ENCODE data around the gene SIK3. TPM values are rescaled to one million over a fixed set of nuclear protein-coding genes. Genes with fewer than 3 reads are reported as not detected.
A peak's percentile ranks its signal among the peaks of the same experiment; 100 is the strongest.

Gene SIK3
- polyA plus RNA-seq, 6 donors from 2014 or later = 27.7 to 52.1 (median 35.6) TPM

DNA sequence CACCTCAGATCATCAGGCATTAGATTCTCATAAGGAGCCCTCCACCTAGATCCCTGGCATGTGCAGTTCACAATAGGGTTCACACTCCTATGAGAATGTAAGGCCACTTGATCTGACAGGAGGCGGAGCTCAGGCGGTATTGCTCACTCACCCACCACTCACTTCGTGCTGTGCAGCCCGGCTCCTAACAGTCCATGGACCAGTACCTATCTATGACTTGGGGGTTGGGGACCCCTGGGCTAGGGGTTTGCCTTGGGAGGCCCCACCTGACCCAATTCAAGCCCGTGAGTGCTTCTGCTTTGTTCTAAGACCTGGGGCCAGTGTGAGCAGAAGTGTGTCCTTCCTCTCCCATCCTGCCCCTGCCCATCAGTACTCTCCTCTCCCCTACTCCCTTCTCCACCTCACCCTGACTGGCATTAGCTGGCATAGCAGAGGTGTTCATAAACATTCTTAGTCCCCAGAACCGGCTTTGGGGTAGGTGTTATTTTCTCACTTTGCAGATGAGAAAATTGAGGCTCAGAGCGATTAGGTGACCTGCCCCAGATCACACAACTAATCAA lies 266.4 kb downstream of the SIK3 start:
- H3K36me3 Mint-ChIP-seq = no peaks in the 10 kb centered on the region
- peaks cover 13 to 17% (median 13%) of the 10 kb centered on the region in 3 donors for H3K4me1 Mint-ChIP-seq
- ATAC-seq (ENCODE audit: low read depth in 2 of 2) (no peak), DNase-seq (no peak)
- H3K9me3 Mint-ChIP-seq = no peaks in the 10 kb centered on the region
- H3K4me3 Mint-ChIP-seq = no peak overlapping the region
- peaks cover 0 to 11% (median 10%) of the 10 kb centered on the region in 3 donors for H3K27me3 Mint-ChIP-seq
- H3K27ac Mint-ChIP-seq = no peak overlapping the region

DNA sequence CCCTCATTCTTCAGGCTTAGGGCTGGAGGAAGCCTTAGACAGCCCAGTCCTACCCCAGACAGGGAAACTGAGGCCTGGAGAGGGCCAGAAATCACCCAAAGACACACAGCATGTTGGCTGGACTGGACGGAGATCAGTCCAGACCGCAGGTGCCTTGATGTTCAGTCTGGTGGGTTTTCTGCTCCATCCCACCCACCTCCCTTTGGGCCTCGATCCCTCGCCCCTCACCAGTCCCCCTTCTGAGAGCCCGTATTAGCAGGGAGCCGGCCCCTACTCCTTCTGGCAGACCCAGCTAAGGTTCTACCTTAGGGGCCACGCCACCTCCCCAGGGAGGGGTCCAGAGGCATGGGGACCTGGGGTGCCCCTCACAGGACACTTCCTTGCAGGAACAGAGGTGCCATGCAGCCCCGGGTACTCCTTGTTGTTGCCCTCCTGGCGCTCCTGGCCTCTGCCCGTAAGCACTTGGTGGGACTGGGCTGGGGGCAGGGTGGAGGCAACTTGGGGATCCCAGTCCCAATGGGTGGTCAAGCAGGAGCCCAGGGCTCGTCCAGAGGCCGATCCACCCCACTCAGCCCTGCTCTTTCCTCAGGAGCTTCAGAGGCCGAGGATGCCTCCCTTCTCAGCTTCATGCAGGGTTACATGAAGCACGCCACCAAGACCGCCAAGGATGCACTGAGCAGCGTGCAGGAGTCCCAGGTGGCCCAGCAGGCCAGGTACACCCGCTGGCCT lies 267.9 kb downstream of the SIK3 start:
- H3K4me3 Mint-ChIP-seq = no peak overlapping the region
- no peak for ATAC-seq (ENCODE audit: low read depth in 2 of 2)

DNA sequence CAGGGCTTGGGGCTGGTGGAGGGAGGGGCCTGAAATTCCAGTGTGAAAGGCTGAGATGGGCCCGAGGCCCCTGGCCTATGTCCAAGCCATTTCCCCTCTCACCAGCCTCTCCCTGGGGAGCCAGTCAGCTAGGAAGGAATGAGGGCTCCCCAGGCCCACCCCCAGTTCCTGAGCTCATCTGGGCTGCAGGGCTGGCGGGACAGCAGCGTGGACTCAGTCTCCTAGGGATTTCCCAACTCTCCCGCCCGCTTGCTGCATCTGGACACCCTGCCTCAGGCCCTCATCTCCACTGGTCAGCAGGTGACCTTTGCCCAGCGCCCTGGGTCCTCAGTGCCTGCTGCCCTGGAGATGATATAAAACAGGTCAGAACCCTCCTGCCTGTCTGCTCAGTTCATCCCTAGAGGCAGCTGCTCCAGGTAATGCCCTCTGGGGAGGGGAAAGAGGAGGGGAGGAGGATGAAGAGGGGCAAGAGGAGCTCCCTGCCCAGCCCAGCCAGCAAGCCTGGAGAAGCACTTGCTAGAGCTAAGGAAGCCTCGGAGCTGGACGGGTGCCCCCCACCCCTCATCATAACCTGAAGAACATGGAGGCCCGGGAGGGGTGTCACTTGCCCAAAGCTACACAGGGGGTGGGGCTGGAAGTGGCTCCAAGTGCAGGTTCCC lies 268.6 kb downstream of the SIK3 start, which contains the start of gene APOC3:
Gene APOC3 (plus strand): TSS at position 383 of the 659 bp plus-strand sequence. CDS start 676 bp downstream, outside the sequence.
- H3K27ac Mint-ChIP-seq = no peak within 1 kb of the TSS
- no peaks in the 10 kb centered on the region for H3K36me3 Mint-ChIP-seq
- peaks cover 0 to 10% (median 6%) of the 10 kb centered on the region in 3 donors for H3K27me3 Mint-ChIP-seq
- DNase-seq = no peak
- peaks cover under 1 to 2% (median under 1%) of the 10 kb centered on the region in 3 donors for H3K4me1 Mint-ChIP-seq
- H3K4me3 Mint-ChIP-seq = no peak within 1 kb of the TSS
- no peak for ATAC-seq (ENCODE audit: low read depth in 2 of 2)
- H3K9me3 Mint-ChIP-seq = no peaks in the 10 kb centered on the region

More for the DNA sequence above, 267.9 kb downstream of the SIK3 start:
- Mint-ChIP-seq H3K27ac (no peak overlapping the region), H3K9me3 (no peaks in the 10 kb centered on the region), H3K4me1 (peaks cover 8 to 9% (median 8%) of the 10 kb centered on the region in 3 donors), H3K36me3 (no peaks in the 10 kb centered on the region), H3K27me3 (peaks cover 0 to 11% (median 10%) of the 10 kb centered on the region in 3 donors)
- DNase-seq = no peak

DNA sequence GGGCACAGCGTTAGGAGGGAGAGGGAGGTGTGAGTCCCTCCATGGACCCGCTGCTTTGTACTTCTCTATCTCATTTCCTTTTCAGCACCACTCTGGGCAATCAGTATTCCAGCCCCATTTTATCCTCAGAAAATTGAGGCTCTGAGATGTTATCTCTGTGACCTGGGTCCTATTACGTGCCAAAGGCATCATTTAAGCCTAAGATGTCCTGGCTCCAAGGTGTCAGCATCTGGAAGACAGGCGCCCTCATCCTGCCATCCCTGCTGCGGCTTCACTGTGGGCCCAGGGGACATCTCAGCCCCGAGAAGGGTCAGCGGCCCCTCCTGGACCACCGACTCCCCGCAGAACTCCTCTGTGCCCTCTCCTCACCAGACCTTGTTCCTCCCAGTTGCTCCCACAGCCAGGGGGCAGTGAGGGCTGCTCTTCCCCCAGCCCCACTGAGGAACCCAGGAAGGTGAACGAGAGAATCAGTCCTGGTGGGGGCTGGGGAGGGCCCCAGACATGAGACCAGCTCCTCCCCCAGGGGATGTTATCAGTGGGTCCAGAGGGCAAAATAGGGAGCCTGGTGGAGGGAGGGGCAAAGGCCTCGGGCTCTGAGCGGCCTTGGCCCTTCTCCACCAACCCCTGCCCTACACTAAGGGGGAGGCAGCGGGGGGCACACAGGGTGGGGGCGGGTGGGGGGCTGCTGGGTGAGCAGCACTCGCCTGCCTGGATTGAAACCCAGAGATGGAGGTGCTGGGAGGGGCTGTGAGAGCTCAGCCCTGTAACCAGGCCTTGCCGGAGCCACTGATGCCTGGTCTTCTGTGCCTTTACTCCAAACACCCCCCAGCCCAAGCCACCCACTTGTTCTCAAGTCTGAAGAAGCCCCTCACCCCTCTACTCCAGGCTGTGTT lies 269.4 kb downstream of the SIK3 start:
- H3K4me1 Mint-ChIP-seq = no peaks in the 10 kb centered on the region
- ATAC-seq (ENCODE audit: low read depth in 2 of 2) (no peak), DNase-seq (no peak)
- H3K9me3 Mint-ChIP-seq = no peaks in the 10 kb centered on the region
- peaks cover 0 to 10% (median 5%) of the 10 kb centered on the region in 3 donors for H3K27me3 Mint-ChIP-seq
- H3K36me3 Mint-ChIP-seq = no peaks in the 10 kb centered on the region
- H3K27ac Mint-ChIP-seq = no peak overlapping the region
- H3K4me3 Mint-ChIP-seq = no peak overlapping the region

DNA sequence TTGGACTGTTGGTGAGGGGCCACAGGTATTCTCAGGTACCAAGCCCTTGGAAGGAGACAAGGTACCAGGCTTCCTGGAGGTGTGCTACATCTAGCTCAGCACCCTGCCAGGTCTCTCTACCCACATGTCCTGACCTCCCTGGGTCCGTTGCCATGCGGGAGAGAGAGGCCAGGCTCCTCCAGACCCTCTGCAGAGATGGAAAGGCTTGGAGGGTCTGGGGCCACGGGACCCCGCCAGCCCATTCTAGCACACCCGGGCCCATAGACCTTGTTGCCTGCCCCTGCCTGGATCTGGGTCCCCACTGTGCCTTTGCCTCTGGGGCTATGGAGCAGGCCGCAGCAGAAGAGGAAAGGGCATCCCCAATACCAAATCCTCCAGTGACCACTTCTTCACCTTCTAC lies 270.8 kb downstream of the SIK3 start:
- no peak for ATAC-seq (ENCODE audit: low read depth in 2 of 2)

DNA sequence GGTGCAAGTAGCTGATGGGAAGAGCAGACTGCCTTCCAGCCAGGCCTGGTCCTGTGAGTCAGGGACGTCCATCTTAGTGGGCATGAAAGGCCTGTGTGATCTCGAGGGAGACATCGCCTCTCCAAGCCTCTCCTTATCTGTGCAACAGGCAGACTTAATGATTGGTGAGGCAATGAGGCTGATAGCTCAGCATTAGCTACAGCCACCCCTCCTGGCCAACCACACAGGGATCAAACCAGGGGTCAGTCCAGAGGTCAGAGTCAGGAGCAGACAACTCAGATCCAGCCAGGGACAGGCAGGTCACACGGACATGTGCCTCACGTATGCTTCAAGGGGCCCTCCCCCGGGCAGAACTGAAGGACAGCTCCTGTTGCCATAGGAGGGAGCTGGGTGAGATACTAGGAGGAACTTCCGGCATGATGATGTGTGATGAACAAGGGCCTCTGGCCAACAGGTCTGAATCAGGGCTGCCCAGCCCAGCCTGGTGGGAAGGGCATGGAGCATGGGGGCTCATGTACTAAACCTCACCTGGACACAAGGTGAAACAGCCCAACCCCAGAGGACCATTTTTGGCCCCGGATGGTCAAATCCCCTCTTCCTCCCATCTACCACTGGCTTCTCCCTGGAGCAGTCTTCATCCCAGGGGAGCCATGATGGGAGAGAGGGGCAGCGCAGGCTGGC lies 271.3 kb downstream of the SIK3 start:
- DNase-seq (no peak), ATAC-seq (ENCODE audit: low read depth in 2 of 2) (no peak)
- no peaks in the 10 kb centered on the region for H3K36me3 Mint-ChIP-seq
- no peaks in the 10 kb centered on the region for H3K4me1 Mint-ChIP-seq
- H3K27me3 Mint-ChIP-seq = peaks cover 0 to 10% (median 0%) of the 10 kb centered on the region in 3 donors
- no peaks in the 10 kb centered on the region for H3K9me3 Mint-ChIP-seq
- H3K4me3 Mint-ChIP-seq = no peak overlapping the region
- peak overlapping the region in 1 of 6 donors; percentile 22 for H3K27ac Mint-ChIP-seq

More for the DNA sequence above, 270.8 kb downstream of the SIK3 start:
- peaks cover 0 to 10% (median 0%) of the 10 kb centered on the region in 3 donors for H3K27me3 Mint-ChIP-seq
- H3K36me3 Mint-ChIP-seq = no peaks in the 10 kb centered on the region
- no peak for DNase-seq
- H3K27ac Mint-ChIP-seq = no peak overlapping the region
- no peaks in the 10 kb centered on the region for H3K9me3 Mint-ChIP-seq
- no peaks in the 10 kb centered on the region for H3K4me1 Mint-ChIP-seq
- H3K4me3 Mint-ChIP-seq = no peak overlapping the region

DNA sequence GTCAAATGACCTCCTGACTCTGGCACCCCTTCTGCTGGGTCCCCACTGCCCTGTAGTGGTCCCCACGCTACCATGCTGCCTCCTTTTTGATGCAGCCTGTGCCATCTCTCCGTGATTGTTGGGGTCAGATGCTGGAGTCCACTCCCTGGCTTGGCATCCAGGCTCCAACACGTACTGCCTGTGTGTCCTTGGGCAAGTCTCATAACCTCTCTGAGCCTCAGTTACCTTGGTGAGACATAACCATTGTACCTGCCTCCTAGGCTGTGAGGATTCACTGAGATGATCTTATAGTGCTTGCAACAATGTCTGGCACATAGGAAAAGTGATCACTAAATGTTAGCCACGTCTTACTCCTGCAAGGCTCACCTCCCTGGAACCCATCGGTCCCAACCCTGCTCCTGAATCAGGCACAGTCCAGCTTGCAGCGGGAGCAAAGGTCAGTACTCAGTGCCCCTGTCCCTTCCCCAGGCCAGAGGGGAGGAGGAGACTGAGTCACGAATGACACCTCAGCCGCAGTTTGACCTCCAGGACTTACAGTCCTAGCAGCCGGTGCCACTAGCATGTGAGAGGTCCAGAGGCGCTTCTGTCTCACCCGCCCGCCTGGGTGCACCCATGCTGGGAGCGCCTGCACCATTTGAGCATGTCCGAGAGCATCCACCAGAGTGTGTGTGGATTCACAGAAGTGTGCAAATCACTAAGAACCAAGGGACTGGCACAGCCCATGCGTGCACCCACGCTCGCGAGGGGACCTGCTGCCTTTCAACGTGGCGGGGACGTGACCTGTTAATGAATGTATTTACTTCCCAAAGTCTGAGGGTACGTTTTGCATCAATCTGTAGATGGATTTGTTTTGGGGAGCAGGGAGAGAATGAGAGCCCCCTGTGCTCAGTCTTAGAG lies 272.1 kb downstream of the SIK3 start:
- H3K27ac Mint-ChIP-seq = peak overlapping the region in 1 of 6 donors; percentile 22
- H3K36me3 Mint-ChIP-seq = no peaks in the 10 kb centered on the region
- H3K4me1 Mint-ChIP-seq = no peaks in the 10 kb centered on the region
- DNase-seq = no peak
- ATAC-seq (ENCODE audit: low read depth in 2 of 2) = no peak
- no peak overlapping the region for H3K4me3 Mint-ChIP-seq
- H3K27me3 Mint-ChIP-seq = peaks cover 0 to 5% (median 4%) of the 10 kb centered on the region in 3 donors
- H3K9me3 Mint-ChIP-seq = no peaks in the 10 kb centered on the region

DNA sequence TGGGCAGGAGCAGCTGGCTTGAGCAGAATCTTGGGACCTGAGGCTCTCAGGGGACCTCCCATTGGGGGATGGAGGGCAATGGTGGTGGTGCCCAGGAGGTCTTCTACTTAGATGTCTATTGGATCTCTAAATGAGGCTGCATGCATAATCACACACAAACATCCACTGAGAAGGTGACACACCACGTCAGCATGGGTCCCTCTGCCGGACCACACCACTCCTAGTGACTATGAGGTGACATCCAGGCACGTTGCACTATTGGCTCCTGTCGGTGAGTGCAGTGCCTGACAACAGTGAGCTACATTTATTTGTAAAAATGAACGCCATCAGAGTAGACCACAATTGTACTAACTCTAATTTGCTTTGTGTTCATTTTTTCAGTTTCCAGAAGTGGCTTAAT lies 272.8 kb downstream of the SIK3 start:
- Mint-ChIP-seq H3K4me3 (no peak overlapping the region), H3K27ac (no peak overlapping the region), H3K4me1 (no peaks in the 10 kb centered on the region), H3K27me3 (peaks cover 0 to 4% (median 0%) of the 10 kb centered on the region in 3 donors), H3K36me3 (no peaks in the 10 kb centered on the region), H3K9me3 (no peaks in the 10 kb centered on the region)
- DNase-seq (no peak), ATAC-seq (ENCODE audit: low read depth in 2 of 2) (no peak)

DNA sequence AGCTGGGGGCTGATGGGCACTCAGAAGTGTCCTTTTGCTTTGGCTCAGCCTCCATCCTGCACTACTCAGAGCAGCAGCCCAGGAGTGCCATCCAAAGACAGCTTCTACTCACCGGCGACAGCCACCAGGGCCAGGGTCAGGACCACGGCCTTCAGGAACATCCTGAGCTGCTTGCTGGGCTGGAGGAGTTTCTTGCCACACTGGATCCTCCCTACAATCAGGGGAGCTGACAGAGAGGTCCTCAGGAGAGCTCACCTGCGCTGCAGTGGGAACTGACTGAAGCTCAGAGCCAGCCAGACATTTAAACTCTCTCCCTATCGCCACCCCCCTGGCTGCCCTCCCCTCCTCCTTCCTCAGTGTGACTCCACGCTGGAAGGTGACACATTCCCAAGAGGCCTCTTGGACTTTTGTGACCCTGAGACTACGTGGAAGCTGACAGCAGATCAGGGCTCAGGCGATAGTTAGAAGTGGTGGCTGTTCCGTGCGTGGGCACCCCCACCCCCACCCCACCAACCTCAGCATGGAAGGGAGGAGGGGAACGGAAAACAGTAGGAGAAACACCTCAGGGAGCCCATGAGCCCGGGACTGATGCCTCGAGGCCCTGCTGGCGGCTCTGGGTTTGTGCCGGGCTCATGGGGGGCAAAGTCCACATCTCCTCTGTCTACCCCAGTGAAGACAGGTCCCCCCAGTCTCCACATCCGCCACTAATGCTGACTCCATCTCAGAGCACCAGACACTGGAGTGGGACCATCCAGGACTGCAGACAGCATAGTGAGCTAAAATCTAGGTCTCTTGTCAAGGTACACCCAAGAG lies 275.0 kb downstream of the SIK3 start, which contains the start of gene APOA4:
Gene APOA4 (minus strand): TSS at position 274 of the 813 bp plus-strand sequence. CDS start 113 bp downstream, at position 161.
- Mint-ChIP-seq H3K27me3 (peaks cover 0 to 4% (median 0%) of the 10 kb centered on the region in 3 donors), H3K4me1 (no peaks in the 10 kb centered on the region), H3K36me3 (no peaks in the 10 kb centered on the region), H3K27ac (no peak within 1 kb of the TSS), H3K9me3 (no peaks in the 10 kb centered on the region), H3K4me3 (no peak within 1 kb of the TSS)
- DNase-seq (no peak), ATAC-seq (ENCODE audit: low read depth in 2 of 2) (no peak)

DNA sequence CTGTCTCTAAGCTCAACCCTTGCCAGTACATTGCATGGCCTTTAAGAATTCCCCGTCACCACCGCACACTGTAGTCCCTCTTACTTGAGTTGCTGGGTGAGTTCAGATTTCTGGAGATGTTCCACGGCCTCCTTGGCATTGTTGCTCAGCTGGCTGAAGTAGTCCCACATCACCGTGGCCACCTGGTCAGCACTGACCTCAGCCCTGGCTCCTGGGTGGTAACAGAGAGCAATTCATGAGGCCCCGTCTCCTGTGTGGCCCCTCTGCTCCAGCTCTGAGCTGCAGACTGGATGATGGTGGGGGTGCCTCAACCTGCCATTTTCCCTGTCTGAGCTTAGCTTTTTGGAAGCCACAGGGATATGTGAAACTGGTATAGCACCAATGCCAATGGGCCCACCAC lies 275.7 kb downstream of the SIK3 start:
- H3K9me3 Mint-ChIP-seq = no peaks in the 10 kb centered on the region
- H3K4me1 Mint-ChIP-seq = no peaks in the 10 kb centered on the region
- no peak for ATAC-seq (ENCODE audit: low read depth in 2 of 2)
- H3K27ac Mint-ChIP-seq = no peak overlapping the region
- H3K36me3 Mint-ChIP-seq = no peaks in the 10 kb centered on the region
- H3K27me3 Mint-ChIP-seq = peaks cover 0 to 4% (median 0%) of the 10 kb centered on the region in 3 donors
- no peak for DNase-seq
- H3K4me3 Mint-ChIP-seq = no peak overlapping the region
